Ammon's horn (tissue), 1 donor: ENCODE measurements around the gene CLK4.

Experiments used
- DNase-seq: peaks from one replicate; pipeline ENCODE4 v3.0.0-alpha.2; 2016; ENCODE audit warnings: low spot score

CLK4 gene

DNA sequence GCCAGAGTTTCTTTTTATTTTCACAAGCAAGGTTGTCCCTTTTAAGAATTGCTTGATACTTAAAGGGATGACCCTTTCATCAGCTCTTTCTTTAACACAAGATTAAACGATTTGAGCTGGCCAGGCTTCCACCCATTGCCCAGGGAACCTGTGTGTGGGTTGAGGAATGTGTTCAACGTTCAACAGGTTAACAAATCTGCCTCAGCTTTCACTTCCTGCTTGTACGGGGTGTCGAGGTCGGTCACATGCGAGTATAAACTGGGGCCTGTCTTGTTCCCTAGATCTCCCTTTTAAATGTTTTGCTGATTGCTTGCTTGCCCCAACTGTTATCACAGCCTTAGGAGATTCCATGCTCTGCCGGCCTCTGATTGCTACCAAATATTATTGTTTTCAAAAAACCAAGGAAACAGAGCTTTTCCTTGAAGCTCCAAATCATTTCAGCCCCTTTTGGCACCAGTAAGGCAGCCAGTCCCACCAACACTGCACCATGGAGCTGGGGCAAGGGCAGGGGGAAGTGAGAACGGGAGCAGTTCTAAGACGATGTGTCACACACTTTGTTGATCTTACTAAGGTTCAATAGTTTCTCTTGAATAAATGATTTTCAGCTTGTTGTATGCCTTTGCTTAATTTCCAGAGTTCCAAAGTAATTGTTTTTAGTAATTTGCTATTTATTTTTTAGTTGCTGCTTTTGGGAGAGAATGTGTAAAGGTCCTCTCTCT is 10.7 kb upstream of the CLK4 start:
- DNase-seq: no peak

DNA sequence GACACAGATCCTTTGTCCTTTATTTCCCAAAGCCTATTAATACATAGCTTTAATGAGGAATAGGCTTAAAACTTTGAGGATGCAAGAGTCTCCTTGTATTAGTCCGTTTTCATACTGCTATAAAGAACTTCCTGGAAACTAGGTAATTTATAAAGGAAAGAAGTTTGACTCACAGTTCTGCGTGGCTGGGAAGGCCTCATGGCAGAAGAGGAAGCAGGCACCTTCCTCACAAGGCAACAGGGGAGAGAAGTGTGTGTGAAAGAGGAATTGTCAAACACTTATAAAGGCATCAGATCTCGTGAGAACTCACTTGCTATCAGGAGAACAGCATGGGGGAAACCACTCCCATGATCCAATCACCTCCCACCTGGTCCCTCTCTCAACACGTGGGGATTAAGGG is 5.4 kb upstream of the CLK4 start:
- no peak for DNase-seq

DNA sequence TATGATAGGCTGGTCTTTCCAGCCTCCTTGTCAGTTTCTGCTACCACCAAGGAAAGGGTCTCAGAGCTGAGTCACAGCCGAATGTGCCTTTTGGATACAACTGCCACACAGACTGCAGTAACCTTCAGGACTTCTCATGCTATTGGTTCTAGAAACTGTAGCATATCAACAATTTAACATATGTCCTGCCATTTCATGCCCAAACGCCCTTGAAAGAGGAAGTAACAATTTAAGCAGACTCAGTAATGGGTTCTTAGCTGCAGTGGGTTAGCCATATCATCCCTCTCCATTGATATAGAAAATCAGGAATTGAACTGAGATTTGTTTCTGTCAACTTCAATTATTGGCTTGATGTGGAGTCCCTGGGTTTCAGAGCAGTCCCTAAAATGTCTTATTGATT is 4.1 kb upstream of the CLK4 start:
- no peak for DNase-seq

DNA sequence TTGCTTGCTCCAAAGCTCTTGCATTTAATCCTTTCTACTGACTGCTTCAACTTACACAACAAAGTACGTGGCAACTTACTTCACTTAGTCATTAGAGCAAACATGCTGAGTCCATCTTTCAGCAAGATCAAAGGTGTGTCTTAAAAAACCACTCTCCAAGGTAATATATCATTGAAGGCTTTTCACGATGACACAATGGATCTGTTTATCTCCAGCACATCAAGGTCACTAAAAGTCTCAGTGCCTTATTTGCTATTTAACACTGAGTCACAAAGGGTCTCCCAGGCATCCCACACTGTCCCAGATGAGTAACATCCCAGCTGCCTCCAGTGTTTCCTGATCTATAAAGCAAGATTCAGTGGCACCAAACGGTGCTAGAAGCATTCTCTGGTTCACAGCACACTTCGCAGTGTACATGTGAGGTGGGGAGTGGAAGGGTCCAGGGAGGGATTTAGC is 3.7 kb upstream of the CLK4 start:
- no peak for DNase-seq

DNA sequence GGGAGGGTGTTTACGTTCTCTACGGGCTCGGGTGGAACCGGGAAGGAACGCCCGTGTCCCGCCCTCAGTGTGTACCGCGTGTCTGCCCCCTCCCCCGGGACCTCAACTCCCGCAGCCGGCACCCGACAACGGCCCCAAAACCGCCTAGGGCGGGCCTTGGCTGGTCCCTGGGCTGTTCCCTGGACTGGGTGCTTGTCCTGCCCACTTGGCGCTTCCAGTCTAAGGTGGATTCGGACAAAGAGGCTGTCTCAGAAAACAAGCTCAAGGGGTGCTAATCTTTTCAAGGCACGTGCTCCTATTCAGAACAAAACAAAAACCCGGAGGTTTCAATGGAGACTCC is 379 bp upstream of the CLK4 start:
- DNase-seq: no peak

DNA sequence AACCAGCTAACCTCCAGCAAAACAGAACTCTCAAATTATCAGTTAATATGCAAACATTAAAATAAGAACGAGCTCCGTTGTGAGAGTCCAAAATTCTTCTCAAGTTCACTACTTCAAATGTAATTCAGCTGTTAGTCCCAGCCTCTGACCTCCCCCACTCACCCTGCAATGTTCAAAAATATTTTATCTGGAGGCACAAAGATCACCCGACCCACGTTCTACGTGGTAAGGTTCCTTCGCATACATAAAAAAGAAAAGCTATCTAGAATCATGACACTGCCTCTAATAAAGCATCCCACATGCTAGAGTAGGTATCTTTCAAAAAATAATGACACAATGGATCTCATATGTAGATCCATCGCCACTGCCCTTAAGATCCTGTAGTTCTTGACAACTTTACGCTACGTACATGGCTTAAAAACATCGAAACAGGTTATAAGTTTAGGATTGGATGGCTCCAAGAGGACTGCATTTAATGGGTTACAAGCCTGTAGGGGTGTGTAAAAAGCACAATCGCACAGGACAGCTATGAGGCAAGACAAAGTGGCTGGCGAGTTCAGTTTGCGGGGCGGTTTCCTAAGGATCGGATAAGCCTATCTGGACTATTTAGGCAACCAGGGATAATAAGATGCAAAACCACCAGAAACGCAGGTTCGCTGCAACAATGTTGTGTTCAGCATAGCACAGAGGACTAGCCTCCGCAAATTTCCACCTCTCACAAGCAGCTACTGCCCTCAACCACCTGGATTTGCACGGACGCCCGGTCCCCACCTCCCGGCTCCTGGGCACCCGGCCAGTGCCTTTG is 969 bp downstream of the CLK4 start:
- no peak for DNase-seq

DNA sequence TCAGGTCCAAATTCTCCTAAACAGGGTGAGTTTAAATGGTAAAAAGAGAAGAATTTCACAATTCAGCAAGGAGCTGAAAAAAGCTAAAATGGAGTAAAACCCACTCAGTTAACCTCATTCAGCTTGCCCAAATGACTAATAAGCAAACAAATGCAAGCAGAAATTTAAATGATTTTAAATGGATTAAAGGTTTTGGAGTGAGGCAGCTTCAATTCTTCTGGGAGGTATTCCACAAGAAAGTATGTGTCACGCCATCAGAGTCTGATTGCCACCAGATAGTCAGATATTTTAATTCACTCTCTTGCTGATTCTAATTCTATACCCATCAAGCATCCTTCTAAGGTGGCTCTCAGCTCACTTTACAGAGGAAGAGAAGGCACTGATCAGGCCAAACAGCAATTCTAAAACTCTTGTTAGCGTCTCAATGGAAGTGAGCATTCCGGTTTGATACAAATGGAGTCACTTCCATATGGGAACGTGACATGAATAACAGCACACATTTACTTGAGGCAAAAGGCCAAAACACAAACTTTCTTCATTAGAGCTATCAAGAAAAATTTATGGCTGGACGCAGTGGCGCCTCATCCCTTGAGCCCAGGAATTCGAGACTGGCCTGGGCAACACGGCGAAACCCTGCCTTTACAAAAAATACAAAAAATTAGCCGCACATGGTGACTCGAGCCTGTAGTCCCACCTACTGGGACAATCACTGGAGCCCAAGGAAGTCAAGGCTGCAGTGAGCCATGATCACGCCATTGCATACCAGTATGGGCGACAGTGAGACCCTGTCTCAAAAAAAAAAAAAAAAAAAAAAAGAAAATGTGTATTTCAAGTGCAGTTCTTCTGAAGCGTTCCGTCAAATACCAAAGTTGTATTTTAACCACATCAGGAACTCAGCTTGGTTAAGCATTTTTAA is 2.0 kb downstream of the CLK4 start:
- no peak for DNase-seq

DNA sequence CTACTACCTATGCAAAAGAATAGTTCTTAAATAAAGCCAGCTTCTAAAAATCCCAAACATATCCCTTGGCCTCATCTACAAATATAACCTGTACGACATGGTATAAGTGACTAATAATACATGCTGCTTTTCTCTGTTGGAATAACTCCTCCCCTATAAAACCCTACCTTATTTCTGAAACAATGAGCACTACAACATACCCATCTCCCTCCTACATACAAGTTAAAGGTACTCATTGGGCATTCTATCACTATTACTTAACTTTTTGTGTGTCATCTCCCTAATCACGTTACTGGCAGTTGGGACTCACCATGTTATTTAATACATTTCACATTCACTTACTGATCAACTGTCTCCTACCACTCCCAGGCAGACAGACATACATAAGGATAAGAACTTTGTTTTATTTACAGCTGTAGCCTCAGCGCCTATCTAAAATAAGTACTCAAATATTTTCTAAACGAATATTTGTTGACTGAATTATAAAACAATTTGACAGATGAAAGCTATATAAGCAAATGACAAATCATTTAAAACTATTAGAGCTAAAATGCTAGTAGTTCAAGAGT is 4.1 kb downstream of the CLK4 start:
- DNase-seq: no peak

DNA sequence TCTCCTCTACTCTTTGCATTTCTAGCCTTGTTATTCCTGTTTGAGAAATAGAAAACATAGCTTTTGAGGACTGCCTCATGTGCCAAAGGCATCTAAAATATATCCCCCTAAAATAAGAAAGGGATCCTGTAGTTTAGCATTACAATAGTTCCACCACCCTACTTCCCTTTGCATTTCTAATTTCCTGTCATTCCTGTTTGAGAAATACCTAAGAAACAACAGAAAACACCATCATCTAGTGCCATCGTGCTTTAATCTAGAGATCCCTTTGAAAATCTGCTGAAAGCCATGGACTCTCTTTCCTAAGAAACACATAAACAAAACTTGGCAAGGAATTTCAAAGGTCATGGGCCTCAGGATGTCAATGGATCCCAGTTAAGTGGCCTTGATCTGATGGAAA is 7.5 kb downstream of the CLK4 start:
- DNase-seq: no peak

DNA sequence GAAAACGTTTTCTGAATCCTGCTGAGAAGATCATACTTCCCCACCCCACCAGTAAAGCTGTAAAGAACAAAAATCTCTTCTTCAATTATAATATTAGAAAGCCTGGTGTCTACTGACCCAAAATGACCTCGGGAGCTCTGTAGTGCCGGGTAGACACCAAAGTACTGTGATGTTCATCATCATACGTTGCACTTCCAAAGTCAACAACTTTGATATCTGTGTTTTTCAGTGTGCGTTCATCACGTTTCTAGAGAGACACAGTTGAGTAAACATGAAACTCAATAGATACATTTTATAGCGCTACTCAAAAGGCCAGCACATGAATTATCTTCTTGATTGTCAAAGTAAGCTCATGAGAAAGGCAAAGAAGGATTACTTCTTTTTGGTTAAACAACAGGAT is 14.6 kb downstream of the CLK4 start:
- DNase-seq: no peak

DNA sequence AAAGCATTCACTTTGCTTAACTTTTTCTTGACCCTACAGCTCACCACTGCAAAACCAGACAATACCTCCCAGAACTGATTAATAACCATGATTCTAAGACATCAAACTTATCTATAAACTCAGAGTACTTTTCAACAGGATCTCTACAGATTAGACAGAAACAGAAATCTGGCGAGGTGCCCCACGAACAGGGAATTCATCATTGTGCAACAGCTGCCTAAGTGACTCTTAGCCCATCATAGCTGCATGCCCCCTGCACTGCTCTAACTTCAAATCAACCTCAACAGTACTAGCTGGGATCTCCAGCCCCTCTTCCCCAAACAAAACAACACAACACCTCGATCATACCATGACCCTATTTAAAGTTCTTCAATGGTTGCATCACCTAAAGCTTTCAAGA is 20.6 kb downstream of the CLK4 start:
- no peak for DNase-seq

DNA sequence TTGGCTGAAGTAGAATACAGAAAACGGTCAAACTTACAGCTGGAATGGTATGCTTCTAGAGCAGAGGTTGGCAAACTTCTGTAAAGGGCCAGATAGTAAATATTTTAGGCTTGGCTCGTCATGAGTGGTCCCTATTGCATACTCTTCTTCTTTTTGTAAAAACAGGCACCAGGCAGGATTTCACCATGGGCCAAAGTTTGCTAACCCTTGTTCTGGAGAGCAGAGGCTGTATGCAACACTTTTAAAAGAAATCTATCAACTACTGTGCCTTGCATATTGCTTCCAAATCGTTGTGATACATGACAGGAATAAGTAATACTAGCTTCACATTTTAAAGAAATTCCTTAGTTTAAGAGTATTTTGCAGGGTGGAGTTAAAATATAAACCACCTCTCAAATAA is 21.1 kb downstream of the CLK4 start:
- DNase-seq: no peak

DNA sequence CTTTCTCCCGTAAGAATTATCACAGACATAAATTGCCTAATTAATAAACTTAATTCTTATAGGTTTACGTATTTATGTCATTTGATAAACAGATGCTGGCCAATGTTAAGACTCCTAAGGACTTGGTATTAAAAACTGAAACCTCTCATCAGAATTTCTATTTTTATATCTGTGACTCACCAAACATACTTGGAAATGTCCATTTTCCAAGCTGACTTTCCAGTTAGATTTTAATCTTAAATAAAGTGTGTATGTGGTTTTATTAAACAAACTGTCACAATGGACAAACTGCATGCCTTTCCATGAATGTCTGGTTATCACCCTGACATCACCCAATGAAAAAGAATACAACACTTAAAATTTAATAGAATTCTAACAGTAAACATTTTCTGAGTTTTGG is 24.1 kb downstream of the CLK4 start:
- no peak for DNase-seq

DNA sequence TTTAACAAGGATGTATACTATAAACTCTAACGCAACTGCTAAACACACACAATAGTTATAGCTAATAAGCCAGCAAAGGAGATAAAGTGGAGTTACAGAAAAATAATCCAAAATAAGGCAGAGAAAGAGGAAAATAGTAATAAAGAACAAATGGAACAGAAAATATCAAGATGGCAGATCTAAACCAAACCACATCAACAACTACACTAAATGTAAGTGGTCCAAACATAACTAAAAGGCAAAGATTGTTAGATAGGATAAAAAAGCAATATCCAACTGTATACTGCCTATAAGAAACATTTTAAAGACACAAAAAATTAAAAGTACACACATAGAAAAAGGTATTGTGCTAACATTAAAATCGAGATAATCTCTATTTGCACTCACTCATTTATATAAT is 31.1 kb downstream of the CLK4 start:
- no peak for DNase-seq

DNA sequence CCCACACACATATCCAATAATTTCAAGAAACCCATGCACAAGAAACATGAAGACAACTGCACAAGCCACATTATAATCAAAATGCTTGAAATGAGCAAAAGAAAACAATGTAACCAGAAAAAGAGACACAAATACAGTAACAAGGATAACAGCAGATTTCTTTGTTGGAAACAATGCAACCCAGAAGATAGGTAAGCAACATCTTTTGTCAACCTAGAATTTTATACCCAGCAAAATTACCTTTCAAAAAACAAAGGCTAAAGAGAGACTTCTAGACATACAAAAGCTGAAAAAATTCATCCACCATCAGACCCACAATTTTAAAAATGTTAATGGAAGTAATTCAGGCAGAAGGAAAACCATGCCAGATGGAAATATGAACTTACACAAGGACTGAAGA is 31.7 kb downstream of the CLK4 start:
- no peak for DNase-seq

DNA sequence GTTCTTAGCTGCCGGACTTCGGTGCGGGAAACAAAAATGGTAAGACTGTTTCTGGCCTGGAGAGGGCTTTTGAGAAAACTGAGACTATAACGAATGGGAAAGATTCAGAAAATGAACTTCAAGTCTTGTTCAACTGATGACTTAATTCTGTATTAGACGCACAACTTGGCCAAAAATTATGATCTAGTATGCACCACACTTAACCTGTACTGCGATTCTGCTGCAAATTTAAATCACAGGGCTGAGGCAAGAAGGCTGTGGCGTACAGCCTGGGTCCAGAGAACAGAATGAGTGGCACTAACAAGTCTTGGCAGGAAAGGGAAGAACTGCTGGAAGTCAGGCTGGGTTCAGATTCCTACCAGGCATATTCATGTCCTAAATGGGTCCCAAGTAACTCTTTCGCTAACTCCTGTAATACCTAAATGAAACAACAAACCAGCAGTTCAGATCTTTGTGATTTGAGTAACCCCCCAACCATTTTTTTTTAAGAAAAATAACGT is 35.9 kb downstream of the CLK4 start:
- DNase-seq: no peak

DNA sequence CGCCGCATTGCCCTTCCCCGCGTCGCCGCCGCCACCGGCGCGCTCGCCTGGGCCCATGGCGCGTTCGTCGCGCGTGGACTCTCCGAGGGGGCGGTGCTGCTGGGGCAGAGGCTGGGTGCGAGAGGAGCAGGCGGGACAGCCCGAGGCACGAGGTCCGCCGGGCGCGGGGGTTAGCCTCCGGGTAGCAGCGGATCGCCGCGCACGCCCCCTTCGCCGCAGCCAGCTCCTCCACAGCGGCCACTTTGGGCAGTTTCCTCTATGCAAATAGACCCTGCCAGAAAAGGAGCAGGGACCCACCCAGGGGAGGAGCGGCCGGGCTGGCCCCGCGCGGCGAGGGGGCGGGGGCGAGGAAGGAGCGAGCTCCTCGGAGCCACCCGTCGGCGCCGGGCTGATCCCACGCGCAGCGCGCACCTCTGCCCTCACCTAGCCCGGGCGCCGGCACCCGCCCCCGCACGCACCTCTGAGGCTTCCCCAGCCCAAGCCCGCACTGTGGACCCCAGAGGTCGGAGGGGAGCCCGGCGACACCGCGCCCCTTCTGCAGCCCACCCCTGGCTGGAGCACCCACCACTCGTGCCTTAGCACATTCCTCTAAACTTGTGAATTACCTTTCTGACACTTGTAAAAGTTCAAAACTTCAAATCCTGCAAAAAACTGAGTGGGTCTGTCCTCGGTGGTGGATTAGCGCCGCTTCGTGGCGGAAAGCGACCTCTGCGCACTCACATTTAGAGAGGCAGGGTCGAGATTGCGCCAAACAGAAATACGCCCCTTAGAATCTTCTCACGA is 36.5 kb downstream of the CLK4 start, which contains the start of gene COL23A1:
TSS of gene COL23A1 (minus strand) at position 253 of the 783 bp plus-strand sequence.
- DNase-seq: peak; percentile 51

DNA sequence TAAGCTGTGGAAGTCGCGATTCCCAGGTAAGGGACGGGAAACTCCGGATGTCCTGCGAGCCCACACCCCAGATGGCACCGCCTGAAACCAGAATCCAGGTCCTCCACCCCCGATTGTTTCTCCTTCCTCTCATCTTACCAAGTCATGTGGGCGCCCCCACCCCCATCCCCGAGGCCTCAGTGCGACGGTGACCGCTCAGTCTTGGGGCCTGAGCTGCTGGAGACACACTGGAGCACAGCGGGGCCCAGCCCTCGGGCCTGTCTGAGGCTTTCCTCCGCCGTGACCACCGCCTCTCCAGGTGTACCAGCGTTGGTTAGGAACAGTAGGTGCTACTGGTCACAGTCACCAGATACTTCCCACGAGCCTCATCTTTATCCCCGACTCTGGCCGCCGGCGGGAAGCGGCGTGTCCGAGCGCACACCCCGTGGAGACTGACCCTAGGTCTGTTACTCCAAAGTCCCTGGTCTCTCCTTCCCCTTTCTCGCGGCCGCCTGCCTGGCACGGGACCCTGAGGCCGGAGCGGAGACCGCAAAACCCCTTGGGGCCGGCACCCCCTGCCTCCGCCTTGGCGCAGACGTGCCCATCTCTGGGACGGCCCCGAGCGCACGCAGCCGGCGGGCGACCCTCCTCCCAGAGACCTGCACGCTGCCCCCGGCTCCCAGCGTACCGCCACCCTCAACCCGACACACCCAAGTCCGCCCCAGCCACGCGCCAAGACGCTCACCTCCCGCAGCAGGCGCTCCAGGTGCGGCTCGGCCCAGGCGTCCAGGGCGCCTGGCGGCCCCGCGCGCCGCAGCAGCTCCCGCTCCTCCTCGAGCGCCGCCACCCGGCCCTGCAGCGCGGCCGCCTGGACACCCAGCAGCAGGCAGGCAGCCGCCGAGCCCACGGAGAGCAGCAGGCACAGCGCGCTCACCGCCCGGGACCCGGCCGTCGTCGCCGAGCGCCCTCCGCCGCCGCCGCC is 37.4 kb downstream of the CLK4 start:
- peak; percentile 35 for DNase-seq

DNA sequence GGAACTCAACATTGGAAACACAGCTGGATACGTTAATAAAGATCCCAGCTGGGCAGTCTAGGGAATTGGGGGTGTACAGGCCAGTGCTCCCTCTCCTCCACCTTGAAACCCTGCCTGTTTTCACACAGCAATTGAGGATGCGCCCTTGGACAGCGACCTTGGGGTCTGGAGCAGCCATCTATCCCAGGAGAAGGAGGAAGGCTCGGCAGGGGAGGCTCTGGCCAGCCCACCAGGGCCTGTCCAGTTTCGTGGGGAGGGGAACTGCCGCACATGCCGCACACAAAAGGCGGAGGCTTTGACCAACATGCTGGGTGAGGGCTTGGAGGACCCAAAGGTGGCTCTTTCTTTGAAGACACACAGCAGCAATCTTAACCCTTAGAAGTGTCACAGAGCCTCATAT is 38.1 kb downstream of the CLK4 start:
- DNase-seq: no peak
